Type B pancreatic cell (in vitro differentiated cells): ENCODE data around the gene NOL6. TPM values are rescaled to one million over a fixed set of nuclear protein-coding genes. Genes with fewer than 3 reads are reported as not detected.
"Not testable (repeated sequence)": the region's sequence is repeated elsewhere in the genome, so short reads cannot be mapped to it uniquely, and the experiment has no call there.

Experiments used
- DNase-seq: peaks from one replicate; pipeline ENCODE4 v3.0.0; 2021; ENCODE audit warnings: mixed read lengths; ENCODE audit not compliant: unreplicated experiment; ENCODE audit errors: extremely low spot score
- H3K27ac Mint-ChIP-seq: 2 replicates; pipeline ENCODE4 v1.8.0; 2021; ENCODE audit warnings: mild to moderate bottlenecking, mixed read lengths
- H3K27me3 Mint-ChIP-seq: 2 replicates; pipeline ENCODE4 v1.8.0; 2021; ENCODE audit warnings: mixed read lengths
- H3K36me3 Mint-ChIP-seq: 2 replicates; pipeline ENCODE4 v1.8.0; 2021; ENCODE audit warnings: mixed read lengths
- H3K4me1 Mint-ChIP-seq: one replicate; pipeline ENCODE4 v1.8.0; 2021; ENCODE audit warnings: mixed read lengths; ENCODE audit not compliant: unreplicated experiment
- H3K4me3 Mint-ChIP-seq: 2 replicates; pipeline ENCODE4 v1.8.0; 2021; ENCODE audit warnings: mild to moderate bottlenecking, mixed read lengths
- H3K9me3 Mint-ChIP-seq: 2 replicates; pipeline ENCODE4 v1.8.0; 2021; ENCODE audit warnings: mixed read lengths
- total RNA-seq: library from RNA; stranded (reverse); gene quantifications from 2 replicates; pipeline ENCODE4 v1.2.1, GENCODE V29; 2021; ENCODE audit warnings: low replicate concordance
- TF ChIP-seq, protein P1 (sequence below): fragments of 200-600 bp; sonication (generic); conservative IDR thresholded peaks from 2 replicates; pipeline ENCODE4 v1.5.0; 2021; ENCODE audit warnings: antibody characterized with exemption, mild to moderate bottlenecking

NOL6 gene
- total RNA-seq, 1 donor from 2014 or later = 39.2 TPM

DNA sequence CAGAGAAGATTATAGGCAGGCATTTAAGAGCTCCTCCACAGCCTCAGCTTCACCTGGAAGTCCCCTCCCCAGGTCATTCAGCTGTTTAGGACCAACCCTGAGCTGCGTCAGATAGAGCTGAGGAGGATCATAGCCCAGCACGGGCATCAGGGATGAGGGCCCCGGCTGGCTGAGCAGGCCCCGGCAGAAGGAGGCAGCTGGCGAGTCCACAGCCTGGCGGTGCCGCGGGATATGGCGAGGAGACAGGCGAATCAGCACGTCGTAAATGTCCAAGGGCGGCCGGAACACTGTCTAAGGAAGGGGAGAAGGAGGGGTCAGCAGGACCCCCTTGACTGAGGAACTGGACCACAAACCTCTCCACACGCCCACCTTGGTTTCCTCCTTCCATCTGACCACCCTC, 10.6 kb downstream of the NOL6 start:
- peaks cover 5% of the 10 kb centered on the region for H3K4me1 Mint-ChIP-seq
- no peak overlapping the region for H3K27ac Mint-ChIP-seq
- H3K4me3 Mint-ChIP-seq = no peak overlapping the region
- H3K36me3 Mint-ChIP-seq = peaks cover 3% of the 10 kb centered on the region
- H3K27me3 Mint-ChIP-seq = no peaks in the 10 kb centered on the region
- TF ChIP-seq, protein P1, sequence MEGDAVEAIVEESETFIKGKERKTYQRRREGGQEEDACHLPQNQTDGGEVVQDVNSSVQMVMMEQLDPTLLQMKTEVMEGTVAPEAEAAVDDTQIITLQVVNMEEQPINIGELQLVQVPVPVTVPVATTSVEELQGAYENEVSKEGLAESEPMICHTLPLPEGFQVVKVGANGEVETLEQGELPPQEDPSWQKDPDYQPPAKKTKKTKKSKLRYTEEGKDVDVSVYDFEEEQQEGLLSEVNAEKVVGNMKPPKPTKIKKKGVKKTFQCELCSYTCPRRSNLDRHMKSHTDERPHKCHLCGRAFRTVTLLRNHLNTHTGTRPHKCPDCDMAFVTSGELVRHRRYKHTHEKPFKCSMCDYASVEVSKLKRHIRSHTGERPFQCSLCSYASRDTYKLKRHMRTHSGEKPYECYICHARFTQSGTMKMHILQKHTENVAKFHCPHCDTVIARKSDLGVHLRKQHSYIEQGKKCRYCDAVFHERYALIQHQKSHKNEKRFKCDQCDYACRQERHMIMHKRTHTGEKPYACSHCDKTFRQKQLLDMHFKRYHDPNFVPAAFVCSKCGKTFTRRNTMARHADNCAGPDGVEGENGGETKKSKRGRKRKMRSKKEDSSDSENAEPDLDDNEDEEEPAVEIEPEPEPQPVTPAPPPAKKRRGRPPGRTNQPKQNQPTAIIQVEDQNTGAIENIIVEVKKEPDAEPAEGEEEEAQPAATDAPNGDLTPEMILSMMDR = no peak
- DNase-seq = no peak
- no peaks in the 10 kb centered on the region for H3K9me3 Mint-ChIP-seq

DNA sequence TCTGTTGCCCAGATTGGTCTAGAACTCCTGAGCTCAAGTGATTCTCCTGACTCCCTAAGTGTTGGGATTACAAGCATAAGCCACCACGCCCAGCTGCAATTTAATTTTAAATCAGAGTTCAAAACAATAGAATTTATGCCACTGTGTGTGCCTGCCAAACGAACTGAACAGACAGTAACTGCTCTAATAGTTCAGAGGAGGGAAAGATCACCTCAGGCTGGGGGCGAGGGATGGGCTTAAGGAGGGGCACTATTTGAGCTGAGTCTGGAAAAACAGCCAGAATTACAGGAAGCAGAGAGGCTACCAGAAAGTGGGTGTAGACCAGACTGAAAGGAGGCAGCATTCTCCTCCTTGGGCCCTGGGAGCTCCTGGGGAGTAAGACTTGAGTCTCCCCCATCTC, 12.2 kb downstream of the NOL6 start:
- no peaks in the 10 kb centered on the region for H3K9me3 Mint-ChIP-seq
- DNase-seq = no peak
- H3K27ac Mint-ChIP-seq = no peak overlapping the region
- peaks cover 5% of the 10 kb centered on the region for H3K4me1 Mint-ChIP-seq
- H3K27me3 Mint-ChIP-seq = no peaks in the 10 kb centered on the region
- no peak overlapping the region for H3K4me3 Mint-ChIP-seq
- peaks cover 3% of the 10 kb centered on the region for H3K36me3 Mint-ChIP-seq
- TF ChIP-seq, protein P1 = no peak

DNA sequence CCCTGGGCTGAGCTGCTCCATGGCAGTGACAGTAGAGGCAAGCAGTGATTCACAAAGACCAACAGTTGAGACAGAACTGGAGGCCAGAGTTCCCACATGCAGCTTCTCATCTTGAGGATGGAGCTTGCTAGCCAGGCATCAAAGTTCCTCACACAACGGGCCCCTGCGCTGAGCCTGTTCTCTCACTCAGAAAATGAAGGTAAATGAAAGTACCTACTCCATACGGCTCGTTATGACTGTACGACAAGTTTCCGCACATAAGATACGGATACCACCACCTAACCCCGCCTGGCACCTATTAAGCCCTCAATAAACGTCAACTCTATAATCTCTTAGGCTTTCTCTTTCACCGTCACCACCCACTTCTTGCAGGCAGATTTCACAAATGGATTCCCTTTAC, 12.9 kb downstream of the NOL6 start:
- no peak overlapping the region for H3K27ac Mint-ChIP-seq
- no peak overlapping the region for H3K4me3 Mint-ChIP-seq
- H3K4me1 Mint-ChIP-seq = peaks cover 5% of the 10 kb centered on the region
- H3K27me3 Mint-ChIP-seq = no peaks in the 10 kb centered on the region
- no peak for DNase-seq
- TF ChIP-seq, protein P1 = no peak
- no peaks in the 10 kb centered on the region for H3K9me3 Mint-ChIP-seq
- H3K36me3 Mint-ChIP-seq = peaks cover 3% of the 10 kb centered on the region

DNA sequence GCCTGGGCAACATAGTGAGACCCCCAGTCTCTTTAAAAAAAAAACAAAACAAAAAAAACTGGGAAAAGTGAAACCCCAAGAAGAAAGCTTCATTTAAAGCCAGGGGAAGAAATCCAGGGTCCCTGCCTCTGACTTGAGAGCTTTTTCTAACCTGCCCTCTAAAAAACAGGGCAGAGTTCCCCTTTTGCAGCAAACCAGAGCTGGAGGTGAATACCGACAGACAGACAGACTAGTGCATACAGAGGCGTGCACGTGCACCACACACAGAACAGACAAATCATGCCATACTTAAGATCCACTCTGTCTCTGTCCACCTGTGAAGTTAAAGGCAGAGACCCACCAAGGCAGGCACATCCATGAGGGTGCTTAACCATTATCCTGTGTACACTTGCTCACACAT, 14.6 kb downstream of the NOL6 start:
- no peak for DNase-seq
- Mint-ChIP-seq H3K27ac (no peak overlapping the region), H3K4me3 (no peak overlapping the region), H3K36me3 (peaks cover 3% of the 10 kb centered on the region), H3K27me3 (no peaks in the 10 kb centered on the region), H3K4me1 (peaks cover 5% of the 10 kb centered on the region), H3K9me3 (no peaks in the 10 kb centered on the region)
- TF ChIP-seq, protein P1 = no peak

DNA sequence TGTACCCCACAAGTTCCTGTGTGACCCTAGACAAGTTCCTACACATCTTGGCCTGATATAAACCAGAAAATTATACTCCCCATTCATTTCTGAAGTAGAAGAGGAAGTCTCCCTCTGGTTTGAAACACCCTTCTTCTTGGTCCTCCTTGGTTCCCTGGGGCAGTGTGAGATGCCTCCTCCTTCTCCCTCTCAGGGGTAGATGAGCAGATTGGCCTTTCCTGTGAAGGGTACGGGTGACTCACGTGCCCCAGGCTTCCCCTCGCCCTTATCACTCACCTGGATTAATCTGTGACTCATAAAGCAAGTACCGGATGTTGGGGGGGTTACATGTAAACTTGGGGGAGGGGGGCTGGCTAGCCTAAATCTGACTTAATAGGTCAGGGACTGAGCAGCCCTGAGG, 15.3 kb downstream of the NOL6 start:
- TF ChIP-seq, protein P1 = no peak
- H3K4me3 Mint-ChIP-seq = peak overlapping the region; percentile 47
- peak overlapping the region; percentile 88 for H3K27ac Mint-ChIP-seq
- no peaks in the 10 kb centered on the region for H3K9me3 Mint-ChIP-seq
- H3K36me3 Mint-ChIP-seq = peaks cover 3% of the 10 kb centered on the region
- peaks cover 5% of the 10 kb centered on the region for H3K4me1 Mint-ChIP-seq
- no peak for DNase-seq
- no peaks in the 10 kb centered on the region for H3K27me3 Mint-ChIP-seq

DNA sequence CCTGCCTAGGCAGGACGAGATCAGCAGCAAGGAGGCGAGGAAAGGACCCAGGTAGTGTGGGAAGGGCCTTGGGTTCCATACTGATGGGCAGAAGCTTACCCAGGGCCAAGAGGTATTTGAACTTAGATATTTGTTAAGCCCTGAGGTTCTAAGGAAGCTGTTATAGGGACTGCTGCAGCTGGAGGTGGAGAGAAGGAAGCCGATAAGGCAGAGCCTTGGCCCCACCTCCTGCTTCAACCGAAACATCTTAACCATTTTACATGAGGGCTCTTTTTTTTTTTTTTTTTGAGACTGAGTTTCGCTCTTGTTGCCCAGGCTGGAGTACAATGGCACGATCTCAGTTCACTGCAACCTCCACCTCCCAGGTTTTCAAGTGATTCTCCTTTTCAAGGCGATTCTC, 17.8 kb downstream of the NOL6 start:
- Mint-ChIP-seq H3K4me3 (no peak overlapping the region), H3K9me3 (no peaks in the 10 kb centered on the region), H3K4me1 (peaks cover 9% of the 10 kb centered on the region), H3K27ac (peak overlapping the region; percentile 48), H3K36me3 (no peaks in the 10 kb centered on the region), H3K27me3 (no peaks in the 10 kb centered on the region)
- TF ChIP-seq, protein P1 = no peak
- no peak for DNase-seq

DNA sequence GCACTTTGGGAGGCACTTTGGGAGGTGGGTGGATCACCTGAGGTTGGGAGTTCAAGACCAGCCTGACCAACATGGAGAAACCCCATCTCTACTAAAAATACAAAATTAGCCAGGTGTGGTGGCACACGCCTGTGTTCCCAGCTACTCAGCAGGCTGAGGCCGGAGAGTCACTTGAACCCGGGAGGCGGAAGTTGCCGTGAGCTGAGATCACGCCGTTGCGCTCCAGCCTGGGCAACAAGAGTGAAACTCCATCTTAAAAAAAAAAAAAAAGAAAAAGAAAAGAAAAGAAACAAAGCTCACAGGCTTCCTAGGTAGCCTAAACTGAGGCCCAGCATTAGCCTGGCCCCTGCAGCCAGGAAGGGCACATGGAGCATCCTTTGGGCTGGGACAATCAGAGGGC, 18.3 kb downstream of the NOL6 start:
- H3K4me3 Mint-ChIP-seq, H3K9me3 Mint-ChIP-seq, H3K36me3 Mint-ChIP-seq, H3K27me3 Mint-ChIP-seq, H3K4me1 Mint-ChIP-seq, H3K27ac Mint-ChIP-seq, DNase-seq: not testable (repeated sequence)

DNA sequence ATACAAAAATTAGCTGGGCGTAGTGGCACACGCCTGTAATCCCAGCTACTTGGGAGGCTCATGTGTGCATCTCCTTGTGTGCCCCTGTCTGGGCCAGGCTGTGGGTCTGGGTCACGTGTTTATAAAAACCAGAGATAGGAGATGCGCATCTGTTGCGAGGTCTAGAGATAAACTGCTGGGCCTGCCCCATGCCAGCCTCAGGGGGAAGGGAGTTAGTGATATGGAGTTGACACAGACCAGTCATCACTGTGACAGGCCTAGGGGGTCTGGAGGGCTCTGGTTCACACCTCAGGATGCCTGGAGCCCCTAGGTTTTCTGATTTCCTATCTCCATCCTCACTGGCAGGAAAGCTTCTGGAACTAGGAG, 19.1 kb downstream of the NOL6 start:
- DNase-seq, H3K36me3 Mint-ChIP-seq, H3K4me3 Mint-ChIP-seq, H3K4me1 Mint-ChIP-seq, H3K27ac Mint-ChIP-seq, H3K27me3 Mint-ChIP-seq, H3K9me3 Mint-ChIP-seq: not testable (repeated sequence)
